ENCODE measurements around the gene PLCH2. TPM values are rescaled to one million over a fixed set of nuclear protein-coding genes. Genes with fewer than 3 reads are reported as not detected.

Gene PLCH2
- total RNA-seq, 1 experiment from 2014 or later: 0.27 TPM

GRCh38 chr1:2543543-2544092 lies 67.5 kb downstream of the PLCH2 start:
- Mint-ChIP-seq H3K27me3 (ENCODE audit: insufficient read depth, unreplicated experiment) (no peaks in the 10 kb centered on the region), H3K4me1 (ENCODE audit: low read depth, unreplicated experiment) (no peaks in the 10 kb centered on the region), H3K4me3 (ENCODE audit: unreplicated experiment) (no peak overlapping the region), H3K36me3 (ENCODE audit: insufficient read depth, unreplicated experiment) (peaks cover 6% of the 10 kb centered on the region), H3K27ac (ENCODE audit: unreplicated experiment) (no peak overlapping the region), H3K9me3 (ENCODE audit: unreplicated experiment) (no peaks in the 10 kb centered on the region)
- no peaks in the 10 kb centered on the region for H3K9me3 ChIP-seq
- BruUV-seq (replicated peaks): no TSS peak
- no peak overlapping the region for H3K4me3 ChIP-seq (ENCODE audit: low read depth, low read length)
- ChIA-PET POLR2A (no interaction called here), CTCF (no interaction called here)
- H3K4me1 ChIP-seq: peaks cover 8% of the 10 kb centered on the region
- H3K36me3 ChIP-seq (ENCODE audit: control insufficient read depth, insufficient read depth, low read length): no peaks in the 10 kb centered on the region
- TF ChIP-seq CTCF (IDR thresholded peaks at IDR 0.05; ENCODE audit: insufficient read depth in 1 of 2, low read depth in 1 of 2, low read length in 1 of 2, severe bottlenecking in 1 of 2, unreplicated experiment in 1 of 2): no peak
- intact Hi-C loops (cut with micrococcal nuclease; ENCODE audit: unreplicated experiment): no loop called here
- DNase-seq: no peak
- H3K27me3 ChIP-seq (replicated peaks; ENCODE audit: control insufficient read depth, insufficient read depth, low read length): no peaks in the 10 kb centered on the region

- H3K36me3 Mint-ChIP-seq (ENCODE audit: insufficient read depth, unreplicated experiment): peaks cover 6% of the 10 kb centered on the region
- no peaks in the 10 kb centered on the region for H3K9me3 Mint-ChIP-seq (ENCODE audit: unreplicated experiment)
- no peak overlapping the region for H3K4me3 ChIP-seq (ENCODE audit: low read depth, low read length)
- intact Hi-C loops (cut with micrococcal nuclease; ENCODE audit: unreplicated experiment): no loop called here
- no TSS peak for BruUV-seq (replicated peaks)
- H3K27ac Mint-ChIP-seq (ENCODE audit: unreplicated experiment): no peak overlapping the region
- no peaks in the 10 kb centered on the region for H3K36me3 ChIP-seq (ENCODE audit: control insufficient read depth, insufficient read depth, low read length)
- TF ChIP-seq CTCF (IDR thresholded peaks at IDR 0.05; ENCODE audit: insufficient read depth in 1 of 2, low read depth in 1 of 2, low read length in 1 of 2, severe bottlenecking in 1 of 2, unreplicated experiment in 1 of 2): no peak
- DNase-seq: no peak
- H3K4me1 ChIP-seq: peaks cover 8% of the 10 kb centered on the region
- POLR2A ChIA-PET: no interaction called here
- no peaks in the 10 kb centered on the region for H3K27me3 ChIP-seq (replicated peaks; ENCODE audit: control insufficient read depth, insufficient read depth, low read length)
- H3K4me3 Mint-ChIP-seq (ENCODE audit: unreplicated experiment): no peak overlapping the region
- H3K27me3 Mint-ChIP-seq (ENCODE audit: insufficient read depth, unreplicated experiment): no peaks in the 10 kb centered on the region
- CTCF ChIA-PET: no interaction called here
- H3K4me1 Mint-ChIP-seq (ENCODE audit: low read depth, unreplicated experiment): no peaks in the 10 kb centered on the region
- no peaks in the 10 kb centered on the region for H3K9me3 ChIP-seq
These were observed 68.2 kb downstream of the PLCH2 start for GRCh38 chr1:2544093-2544874.

GRCh38 chr1:2544875-2545640 lies 69.0 kb downstream of the PLCH2 start:
- intact Hi-C loops (cut with micrococcal nuclease; ENCODE audit: unreplicated experiment): no loop called here
- Mint-ChIP-seq H3K4me3 (ENCODE audit: unreplicated experiment) (peak overlapping the region; percentile 85), H3K36me3 (ENCODE audit: insufficient read depth, unreplicated experiment) (peaks cover 6% of the 10 kb centered on the region), H3K9me3 (ENCODE audit: unreplicated experiment) (no peaks in the 10 kb centered on the region), H3K27ac (ENCODE audit: unreplicated experiment) (no peak overlapping the region), H3K4me1 (ENCODE audit: low read depth, unreplicated experiment) (no peaks in the 10 kb centered on the region), H3K27me3 (ENCODE audit: insufficient read depth, unreplicated experiment) (no peaks in the 10 kb centered on the region)
- Histone ChIP-seq H3K36me3 (ENCODE audit: control insufficient read depth, insufficient read depth, low read length) (no peaks in the 10 kb centered on the region), H3K4me3 (ENCODE audit: low read depth, low read length) (no peak overlapping the region), H3K9me3 (no peaks in the 10 kb centered on the region), H3K27me3 (replicated peaks; ENCODE audit: control insufficient read depth, insufficient read depth, low read length) (no peaks in the 10 kb centered on the region), H3K4me1 (peaks cover 8% of the 10 kb centered on the region)
- ChIA-PET POLR2A (interaction anchor here (1.0 kb wide), 1 partner anchor 19 kb away, joined by 4 read pairs; the partner anchor contains the start of gene PANK4), CTCF (interaction anchor here (1.2 to 1.3 kb wide), 3 partner anchors 13 to 132 kb away, joined by 3 to 8 read pairs (median 4); partner anchors contain the start of gene PEX10)
- no peak for TF ChIP-seq CTCF (IDR thresholded peaks at IDR 0.05; ENCODE audit: insufficient read depth in 1 of 2, low read depth in 1 of 2, low read length in 1 of 2, severe bottlenecking in 1 of 2, unreplicated experiment in 1 of 2)
- no peak for DNase-seq
- no TSS peak for BruUV-seq (replicated peaks)
